Activated CD8-positive, alpha-beta memory T cell treated with anti-CD3 and anti-CD28 coated beads, Interleukin-2, amount 50 U/mL, for 48 hours (primary cell): ENCODE data around the gene APBA3.

Experiments
- DNase-seq: peaks from one replicate; pipeline ENCODE4 v3.0.0-alpha.2; 2020

Gene APBA3

DNA sequence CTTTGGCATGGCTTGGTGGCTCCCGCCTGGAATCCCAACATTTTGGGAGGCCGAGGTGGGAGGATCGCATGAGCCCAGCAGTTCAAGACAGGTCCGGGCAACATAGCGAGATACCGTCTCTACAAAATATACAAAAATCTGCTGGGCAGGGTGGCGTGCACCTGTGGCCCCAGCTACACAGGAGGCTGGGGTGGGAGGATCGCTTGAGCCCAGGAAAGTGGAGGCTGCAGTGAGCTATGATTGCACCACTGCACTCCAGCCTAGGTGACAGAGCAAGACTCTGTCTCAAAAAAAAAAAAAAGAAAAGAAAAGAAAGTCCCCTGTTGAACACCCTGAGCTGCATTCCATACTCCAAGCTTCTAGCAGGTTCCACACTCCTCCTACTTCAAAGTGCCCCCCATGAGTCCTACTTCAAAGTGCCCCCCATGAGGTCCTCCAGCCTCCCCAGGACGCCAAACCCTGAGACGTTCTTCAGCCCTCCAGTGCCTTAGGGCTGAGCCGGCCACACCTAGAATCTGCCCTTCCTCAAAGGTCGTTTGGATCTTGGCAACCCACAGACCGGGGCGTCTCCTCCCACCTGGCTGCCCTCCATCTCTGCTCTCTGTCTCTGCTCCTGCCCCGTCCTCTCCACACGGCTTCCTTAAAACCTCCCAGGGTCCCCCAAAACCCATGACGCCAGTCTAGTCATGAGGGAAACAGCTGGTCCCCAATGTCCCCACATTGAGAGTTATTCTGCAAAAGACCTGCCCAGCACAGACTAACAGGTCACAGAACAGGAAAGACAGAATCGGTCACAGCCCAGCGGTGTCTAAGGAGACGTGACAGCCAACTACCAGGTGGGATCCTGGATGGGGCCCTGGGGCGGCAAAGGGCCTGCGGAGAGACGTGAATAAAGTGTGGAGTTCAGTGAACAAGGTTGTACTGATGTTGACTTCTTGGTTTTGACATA, 48.6 kb downstream of the APBA3 start:
- DNase-seq: no peak

DNA sequence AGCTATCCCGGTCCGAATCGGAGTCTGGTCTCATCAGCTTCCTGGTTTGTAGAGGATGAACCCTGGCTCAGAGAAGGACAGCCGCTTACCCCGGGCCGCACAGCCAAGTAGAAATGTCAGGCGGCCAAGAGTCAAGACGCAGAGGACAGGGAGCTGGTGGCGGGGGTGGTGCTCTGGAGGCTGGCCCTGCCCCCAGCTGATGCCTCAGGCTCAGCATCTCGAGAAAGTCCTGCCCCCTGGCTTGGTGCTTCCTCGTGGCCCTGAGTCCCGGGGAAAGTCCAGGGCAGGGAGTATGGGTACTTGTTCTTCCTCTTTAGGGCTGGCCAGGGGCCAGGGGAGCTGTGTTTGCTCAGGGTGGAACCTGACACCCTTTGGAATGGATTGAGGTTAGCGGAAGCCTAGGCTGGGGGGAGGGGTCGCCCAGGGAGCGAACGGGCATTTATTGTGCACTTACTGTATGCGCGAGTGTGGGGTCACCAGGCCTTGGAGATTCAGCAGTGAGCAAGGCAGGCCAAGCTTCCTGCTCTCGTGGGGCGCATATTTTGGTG, 51.2 kb downstream of the APBA3 start:
- DNase-seq: no peak

DNA sequence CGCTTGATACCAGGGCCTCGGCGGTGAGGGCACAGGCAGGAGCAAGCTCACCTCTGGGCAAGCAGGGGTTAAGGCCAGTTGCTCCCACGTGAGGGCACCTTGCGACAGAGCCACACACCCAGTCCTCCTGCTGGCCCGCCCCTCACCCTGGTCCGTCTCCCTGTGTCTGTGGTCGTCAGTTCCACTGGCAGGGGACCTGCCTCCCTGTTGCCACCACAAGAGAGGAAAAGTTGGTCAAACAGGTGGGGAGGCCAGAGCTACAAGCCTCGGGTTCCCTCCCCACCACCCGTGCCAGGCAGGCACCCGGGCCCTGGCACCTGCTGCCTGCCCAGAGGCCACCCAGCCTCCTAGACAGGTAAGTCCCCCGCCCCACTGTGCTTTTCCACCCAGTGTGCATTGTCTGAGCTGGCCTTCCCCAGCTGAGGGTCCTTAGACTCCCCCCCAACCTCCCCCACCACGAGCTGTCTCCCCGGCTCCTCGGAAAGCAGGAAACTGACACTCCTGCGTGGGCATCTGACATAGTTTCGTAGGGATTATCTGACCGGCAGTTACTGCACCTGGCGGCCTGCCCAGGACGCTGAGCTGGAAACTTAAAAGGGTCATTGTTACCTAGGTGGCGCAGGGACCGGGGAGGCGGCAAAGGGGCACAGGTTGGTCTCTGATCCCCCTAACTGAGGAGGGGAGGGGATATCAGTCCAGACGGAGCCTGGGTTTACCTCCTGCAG, 53.1 kb downstream of the APBA3 start, which contains the start of gene TJP3:
Gene TJP3 (plus strand): TSS at position 178 of the 725 bp plus-strand sequence. CDS start 20,049 bp downstream, outside the sequence.
- no peak for DNase-seq

DNA sequence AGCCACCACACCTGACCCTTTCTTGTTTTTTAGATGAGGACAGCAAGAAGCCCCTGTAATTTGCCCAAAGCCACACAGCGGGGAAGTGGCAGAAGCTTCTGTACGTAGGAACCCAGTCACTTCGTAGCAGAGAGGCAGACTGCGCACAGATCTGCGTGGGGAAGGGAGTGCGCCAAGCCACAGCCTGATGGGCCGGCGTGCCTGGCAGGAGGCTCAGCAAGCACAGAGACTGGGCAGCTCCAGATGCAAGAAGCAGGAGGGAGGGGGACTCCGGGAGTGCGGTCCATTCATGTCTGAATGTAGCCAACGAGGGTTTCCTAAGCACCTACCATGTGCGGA, 53.7 kb downstream of the APBA3 start:
- no peak for DNase-seq

DNA sequence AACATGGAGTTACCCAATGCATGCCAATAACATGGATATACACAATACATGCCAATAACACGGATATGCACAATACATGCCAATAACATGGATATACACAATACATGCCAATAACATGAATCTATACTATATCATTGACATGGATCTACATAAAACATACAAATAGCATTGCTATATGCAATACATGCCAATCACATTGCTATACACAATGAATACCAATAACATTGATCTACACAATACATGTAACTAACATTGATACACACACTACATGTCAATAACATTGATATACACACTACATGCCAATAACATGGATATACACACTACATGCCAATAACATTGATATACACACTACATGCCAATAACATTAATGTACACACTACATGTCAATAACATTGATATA, 60.3 kb downstream of the APBA3 start:
- DNase-seq: no peak
